RWPE2 (cell line): ENCODE measurements around the gene SEMA5B.

Experiments used
- ATAC-seq: fragments of 200-7000 bp; cut with Tn5 transposase; 3 replicates; pipeline ENCODE4 v1.9.1; 2021; ENCODE audit warnings: low read depth
- DNase-seq: peaks from one replicate; pipeline ENCODE4 v3.0.0-alpha.2; 2020; ENCODE audit warnings: low spot score
- H3K27ac ChIP-seq: fragments of 450-650 bp; 2 replicates; pipeline ENCODE4 v1.5.1; 2017; ENCODE audit warnings: mild to moderate bottlenecking; ENCODE audit not compliant: poor library complexity, severe bottlenecking
- H3K27me3 ChIP-seq: fragments of 250-450 bp; sonication (Bioruptor Pico); 2 replicates; pipeline ENCODE4 v1.5.1; 2021; ENCODE audit warnings: mild to moderate bottlenecking, moderate library complexity; ENCODE audit not compliant: insufficient read depth, poor library complexity, severe bottlenecking
- H3K36me3 ChIP-seq: fragments of 250-450 bp; sonication (Bioruptor Pico); 2 replicates; pipeline ENCODE4 v1.5.1; 2020; ENCODE audit warnings: low read depth, mild to moderate bottlenecking, moderate library complexity
- H3K4me1 ChIP-seq: fragments of 250-450 bp; sonication (Bioruptor Pico); 2 replicates; pipeline ENCODE4 v1.5.1; 2021; ENCODE audit warnings: mild to moderate bottlenecking, moderate library complexity; ENCODE audit not compliant: insufficient read depth, poor library complexity, severe bottlenecking
- H3K4me3 ChIP-seq: fragments of 250-450 bp; sonication (Bioruptor Pico); 2 replicates; pipeline ENCODE4 v1.5.1; 2021; ENCODE audit warnings: mild to moderate bottlenecking, moderate library complexity; ENCODE audit not compliant: severe bottlenecking
- H3K9me3 ChIP-seq: fragments of 250-450 bp; sonication (Bioruptor Pico); 2 replicates; pipeline ENCODE4 v1.5.1; 2021; ENCODE audit warnings: mild to moderate bottlenecking, moderate library complexity; ENCODE audit not compliant: severe bottlenecking
- CTCF ChIP-seq: fragments of 450-650 bp; IDR thresholded peaks from one replicate; pipeline ENCODE4 v1.5.1; 2017; ENCODE audit warnings: mild to moderate bottlenecking, moderate library complexity; ENCODE audit not compliant: poor library complexity, severe bottlenecking

SEMA5B gene

DNA sequence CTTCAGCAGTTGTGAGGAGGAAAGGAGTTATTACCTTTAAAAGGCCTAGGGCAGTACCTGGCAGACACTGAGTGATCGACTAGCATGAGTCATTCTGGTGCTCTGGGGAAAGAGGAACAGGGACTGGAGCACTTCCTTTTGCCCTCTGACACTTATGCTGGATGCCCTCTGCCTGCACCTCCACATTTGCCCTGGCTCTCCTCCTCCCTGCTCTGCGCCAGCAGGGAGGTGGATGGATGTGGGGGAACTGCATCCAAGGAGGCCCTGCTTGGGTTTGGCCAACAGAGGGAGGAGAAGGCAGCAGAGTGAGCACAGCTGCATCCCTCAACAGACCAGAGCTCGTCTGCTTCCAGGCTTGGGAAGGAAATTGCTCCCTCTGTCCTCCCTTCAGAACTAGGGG, 75.0 kb downstream of the SEMA5B start:
- Histone ChIP-seq H3K9me3 (no peaks in the 10 kb centered on the region), H3K27ac (peak overlapping the region; percentile 35), H3K27me3 (no peaks in the 10 kb centered on the region), H3K4me1 (peaks cover 5% of the 10 kb centered on the region), H3K36me3 (no peaks in the 10 kb centered on the region), H3K4me3 (no peak overlapping the region)
- DNase-seq = no peak
- peak; percentile 98 for ATAC-seq
- TF ChIP-seq CTCF = no peak

GRCh38 chr3:122948408-122948807, 79.2 kb downstream of the SEMA5B start:
- H3K9me3 ChIP-seq = no peaks in the 10 kb centered on the region
- H3K36me3 ChIP-seq = no peaks in the 10 kb centered on the region
- DNase-seq (no peak), ATAC-seq (no peak)
- no peak overlapping the region for H3K4me3 ChIP-seq
- H3K27me3 ChIP-seq = no peaks in the 10 kb centered on the region
- peak; percentile 13 for TF ChIP-seq CTCF
- H3K4me1 ChIP-seq = peaks cover 7% of the 10 kb centered on the region
- H3K27ac ChIP-seq = no peak overlapping the region

- no peak overlapping the region for H3K27ac ChIP-seq
- no peak for ATAC-seq
- H3K4me3 ChIP-seq = no peak overlapping the region
- no peak for TF ChIP-seq CTCF
- H3K36me3 ChIP-seq = no peaks in the 10 kb centered on the region
- no peak for DNase-seq
- H3K4me1 ChIP-seq = peaks cover 7% of the 10 kb centered on the region
- H3K27me3 ChIP-seq = no peaks in the 10 kb centered on the region
- no peaks in the 10 kb centered on the region for H3K9me3 ChIP-seq
These were observed 79.8 kb downstream of the SEMA5B start for GRCh38 chr3:122947738-122948137.

- Histone ChIP-seq H3K9me3 (no peaks in the 10 kb centered on the region), H3K4me1 (peaks cover 6% of the 10 kb centered on the region), H3K27me3 (no peaks in the 10 kb centered on the region), H3K36me3 (no peaks in the 10 kb centered on the region), H3K4me3 (no peak overlapping the region), H3K27ac (no peak overlapping the region)
- ATAC-seq = no peak
- no peak for DNase-seq
- no peak for TF ChIP-seq CTCF
These were observed 80.4 kb downstream of the SEMA5B start for GRCh38 chr3:122947196-122947595.

GRCh38 chr3:122946185-122946584, 81.4 kb downstream of the SEMA5B start:
- Histone ChIP-seq H3K27ac (no peak overlapping the region), H3K4me1 (peaks cover 4% of the 10 kb centered on the region)
- ATAC-seq = no peak

More at GRCh38 chr3:122946185-122946584, 81.4 kb downstream of the SEMA5B start:
- Histone ChIP-seq H3K4me3 (no peak overlapping the region), H3K9me3 (no peaks in the 10 kb centered on the region), H3K36me3 (no peaks in the 10 kb centered on the region), H3K27me3 (no peaks in the 10 kb centered on the region)
- no peak for DNase-seq
- TF ChIP-seq CTCF = no peak
